Progenitor cell of endocrine pancreas (in vitro differentiated cells): ENCODE data around the gene KCNJ6. TPM values are rescaled to one million over a fixed set of nuclear protein-coding genes. Genes with fewer than 3 reads are reported as not detected.

ENCODE experiments used
- DNase-seq: peaks from one replicate; pipeline ENCODE4 v3.0.0; 2021; ENCODE audit warnings: low spot score; ENCODE audit not compliant: unreplicated experiment
- H3K27ac Mint-ChIP-seq: 2 replicates; pipeline ENCODE4 v1.8.0; 2021; ENCODE audit warnings: mild to moderate bottlenecking, moderate library complexity, mixed read lengths
- H3K27me3 Mint-ChIP-seq: 2 replicates; pipeline ENCODE4 v1.8.0; 2021; ENCODE audit warnings: mixed read lengths
- H3K36me3 Mint-ChIP-seq: 2 replicates; pipeline ENCODE4 v1.8.0; 2022; ENCODE audit warnings: mixed read lengths; ENCODE audit not compliant: insufficient read depth
- H3K4me1 Mint-ChIP-seq: 2 replicates; pipeline ENCODE4 v1.8.0; 2021; ENCODE audit warnings: low read depth, mixed read lengths
- H3K4me3 Mint-ChIP-seq: 2 replicates; pipeline ENCODE4 v1.8.0; 2021; ENCODE audit warnings: low read depth, mild to moderate bottlenecking, moderate library complexity, mixed read lengths
- H3K9me3 Mint-ChIP-seq: 2 replicates; pipeline ENCODE4 v1.8.0; 2021; ENCODE audit warnings: low read depth, mixed read lengths
- total RNA-seq: library from RNA; stranded (reverse); gene quantifications from 2 replicates; pipeline ENCODE4 v1.2.1, GENCODE V29; 2021
- TF ChIP-seq, protein P1 (sequence below): fragments of 200-600 bp; sonication (generic); IDR thresholded peaks from one replicate; pipeline ENCODE4 v1.5.0; 2021; ENCODE audit warnings: antibody characterized with exemption, mild to moderate bottlenecking; ENCODE audit not compliant: unreplicated experiment

KCNJ6 gene
- total RNA-seq, 1 donor from 2014 or later: 3.3 TPM

DNA sequence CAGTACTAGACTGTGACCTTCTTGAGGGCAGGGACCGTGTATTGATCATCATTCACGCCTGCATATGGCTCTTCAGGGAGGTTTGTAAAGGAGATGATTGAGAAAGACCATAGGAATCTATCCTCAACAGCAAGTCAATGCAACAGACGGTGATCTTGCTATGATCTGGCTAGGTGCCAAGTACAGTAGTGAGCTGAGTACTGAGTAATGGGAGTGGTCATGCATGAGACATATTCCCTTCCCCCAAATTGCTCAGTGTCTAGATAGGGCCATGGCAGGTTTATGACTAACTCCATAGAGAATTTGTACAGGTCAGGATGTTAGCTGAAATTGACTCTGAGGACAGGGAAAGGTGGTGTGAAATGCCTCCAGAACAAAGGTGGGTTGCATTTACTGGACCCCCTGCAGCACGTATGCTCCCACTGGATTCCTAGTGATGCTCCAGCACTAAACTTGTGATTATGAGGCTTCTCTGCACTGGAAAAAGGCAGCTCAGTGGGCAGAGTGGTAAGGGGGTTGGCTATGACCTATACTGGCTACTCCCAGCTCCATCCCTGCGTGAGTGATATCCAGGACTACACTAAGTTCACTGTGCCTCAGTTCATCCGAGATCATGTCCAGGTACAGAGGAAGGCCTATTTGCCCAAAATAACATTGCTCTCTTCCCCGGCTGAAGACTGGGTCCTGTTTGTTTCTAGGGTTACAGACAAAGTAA is 37.2 kb downstream of the KCNJ6 start:
- Mint-ChIP-seq H3K27me3 (no peaks in the 10 kb centered on the region), H3K27ac (no peak overlapping the region), H3K4me3 (no peak overlapping the region), H3K9me3 (no peaks in the 10 kb centered on the region), H3K36me3 (no peaks in the 10 kb centered on the region), H3K4me1 (peaks cover 5% of the 10 kb centered on the region)
- TF ChIP-seq, protein P1, sequence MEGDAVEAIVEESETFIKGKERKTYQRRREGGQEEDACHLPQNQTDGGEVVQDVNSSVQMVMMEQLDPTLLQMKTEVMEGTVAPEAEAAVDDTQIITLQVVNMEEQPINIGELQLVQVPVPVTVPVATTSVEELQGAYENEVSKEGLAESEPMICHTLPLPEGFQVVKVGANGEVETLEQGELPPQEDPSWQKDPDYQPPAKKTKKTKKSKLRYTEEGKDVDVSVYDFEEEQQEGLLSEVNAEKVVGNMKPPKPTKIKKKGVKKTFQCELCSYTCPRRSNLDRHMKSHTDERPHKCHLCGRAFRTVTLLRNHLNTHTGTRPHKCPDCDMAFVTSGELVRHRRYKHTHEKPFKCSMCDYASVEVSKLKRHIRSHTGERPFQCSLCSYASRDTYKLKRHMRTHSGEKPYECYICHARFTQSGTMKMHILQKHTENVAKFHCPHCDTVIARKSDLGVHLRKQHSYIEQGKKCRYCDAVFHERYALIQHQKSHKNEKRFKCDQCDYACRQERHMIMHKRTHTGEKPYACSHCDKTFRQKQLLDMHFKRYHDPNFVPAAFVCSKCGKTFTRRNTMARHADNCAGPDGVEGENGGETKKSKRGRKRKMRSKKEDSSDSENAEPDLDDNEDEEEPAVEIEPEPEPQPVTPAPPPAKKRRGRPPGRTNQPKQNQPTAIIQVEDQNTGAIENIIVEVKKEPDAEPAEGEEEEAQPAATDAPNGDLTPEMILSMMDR: no peak
- no peak for DNase-seq

DNA sequence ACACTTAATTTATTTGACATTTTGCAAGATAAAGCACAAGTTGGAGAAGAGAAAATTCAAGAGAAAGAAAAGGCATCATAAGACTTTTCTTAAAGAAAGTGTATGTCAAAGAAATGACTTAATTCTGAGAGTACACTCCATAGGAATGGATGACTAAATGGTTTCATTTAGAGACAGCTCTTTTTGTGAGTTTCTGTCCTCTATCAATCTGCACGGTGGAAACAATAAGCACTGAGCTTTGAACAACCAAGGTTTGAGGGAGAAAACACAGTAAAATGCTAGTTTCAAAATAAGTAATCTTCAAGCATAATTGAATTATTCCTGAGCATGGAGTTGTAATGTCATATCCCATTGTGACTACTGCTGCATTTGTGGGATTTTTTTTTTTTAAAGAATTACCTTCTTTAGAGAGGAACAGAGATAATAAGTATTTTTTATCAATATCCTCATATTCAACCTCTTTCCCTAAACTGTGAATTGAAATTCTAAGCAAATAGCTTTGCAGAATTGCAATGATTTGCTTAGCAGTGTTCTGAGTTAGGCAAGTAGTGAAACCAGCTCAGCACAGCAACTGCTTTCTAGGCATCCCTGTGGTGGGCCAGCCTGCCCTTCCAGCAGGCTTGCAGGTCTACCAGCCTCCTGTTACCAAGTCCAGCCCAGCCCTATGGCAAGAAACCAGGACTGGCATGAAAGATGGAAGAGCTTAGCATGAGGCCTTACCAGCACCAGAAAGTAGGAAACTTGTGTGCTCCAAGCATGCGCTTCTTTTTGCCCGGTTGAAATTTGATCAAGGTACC is 38.2 kb downstream of the KCNJ6 start:
- no peak overlapping the region for H3K4me3 Mint-ChIP-seq
- no peak overlapping the region for H3K27ac Mint-ChIP-seq
- H3K27me3 Mint-ChIP-seq: no peaks in the 10 kb centered on the region
- DNase-seq: no peak
- H3K36me3 Mint-ChIP-seq: no peaks in the 10 kb centered on the region
- TF ChIP-seq, protein P1: no peak
- no peaks in the 10 kb centered on the region for H3K9me3 Mint-ChIP-seq
- peaks cover 5% of the 10 kb centered on the region for H3K4me1 Mint-ChIP-seq

DNA sequence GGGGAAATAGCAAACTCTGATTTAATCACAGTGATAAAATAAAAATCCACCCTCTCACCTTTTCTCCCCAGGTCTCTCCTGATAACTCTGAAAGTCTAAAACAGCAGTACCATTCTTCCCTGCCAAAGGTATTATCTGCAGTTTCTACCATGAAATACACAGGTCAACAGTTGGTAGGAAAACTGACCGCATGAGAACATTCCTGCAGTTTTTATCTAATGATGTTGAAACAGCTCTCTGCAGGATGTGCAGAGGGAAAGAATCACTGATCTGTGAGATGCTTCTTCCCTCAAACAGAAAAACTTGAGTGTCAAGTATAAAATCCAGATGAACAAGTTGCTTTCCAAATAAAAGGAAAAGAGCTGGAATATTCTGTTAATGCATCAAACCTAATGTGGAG is 39.1 kb downstream of the KCNJ6 start:
- TF ChIP-seq, protein P1: no peak
- no peaks in the 10 kb centered on the region for H3K9me3 Mint-ChIP-seq
- no peak for DNase-seq
- no peak overlapping the region for H3K27ac Mint-ChIP-seq
- no peaks in the 10 kb centered on the region for H3K36me3 Mint-ChIP-seq
- H3K27me3 Mint-ChIP-seq: no peaks in the 10 kb centered on the region
- no peak overlapping the region for H3K4me3 Mint-ChIP-seq
- H3K4me1 Mint-ChIP-seq: peaks cover 5% of the 10 kb centered on the region

- Mint-ChIP-seq H3K4me1 (peaks cover 3% of the 10 kb centered on the region), H3K9me3 (no peaks in the 10 kb centered on the region), H3K27ac (no peak overlapping the region), H3K4me3 (no peak overlapping the region), H3K36me3 (no peaks in the 10 kb centered on the region), H3K27me3 (no peaks in the 10 kb centered on the region)
- TF ChIP-seq, protein P1: no peak
- DNase-seq: no peak
These were observed 39.7 kb downstream of the KCNJ6 start for GRCh38 chr21:37876561-37876960.

DNA sequence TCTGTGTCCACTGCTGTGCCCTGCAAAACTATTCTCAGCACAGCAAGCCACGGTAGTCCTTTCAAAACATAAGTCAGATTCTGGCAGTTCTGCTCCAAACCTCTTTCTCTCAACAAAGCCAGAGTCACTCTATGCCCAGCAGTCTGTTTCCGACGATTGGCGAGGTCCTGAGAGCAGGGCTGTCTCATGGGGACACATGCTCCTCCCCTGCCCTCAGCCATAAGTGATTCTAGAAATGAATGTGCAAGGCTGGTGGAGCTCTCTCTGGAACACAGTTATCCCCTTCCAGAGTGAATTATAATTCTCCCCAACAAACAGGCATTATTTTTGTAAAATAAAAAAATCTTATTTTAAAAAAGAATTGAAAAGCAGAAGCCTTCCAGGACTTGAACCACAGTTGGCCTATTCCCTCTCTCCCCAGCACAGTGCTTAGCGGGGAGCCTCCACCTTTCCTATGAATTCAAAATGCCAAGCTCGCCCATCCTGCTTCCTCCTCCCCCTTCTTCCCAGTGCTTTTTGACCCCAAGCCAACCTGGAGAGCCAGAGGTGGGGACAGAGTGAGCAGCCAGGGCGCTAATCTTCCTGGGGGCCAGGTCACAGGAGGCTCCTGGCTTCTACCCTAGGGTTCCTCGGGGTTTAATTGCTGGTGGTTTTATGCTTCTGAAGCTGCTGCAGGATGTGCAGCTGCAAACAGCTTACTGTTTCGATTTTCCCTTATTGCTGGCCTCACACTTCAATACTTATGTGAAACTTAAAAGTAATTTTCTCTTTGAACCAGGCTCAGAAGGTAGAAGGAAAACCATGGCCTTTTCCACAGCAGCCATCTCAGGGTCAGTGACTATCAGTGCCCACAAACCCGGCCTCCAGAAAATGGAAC is 41.1 kb downstream of the KCNJ6 start:
- no peak for DNase-seq
- H3K4me3 Mint-ChIP-seq: no peak overlapping the region
- no peaks in the 10 kb centered on the region for H3K27me3 Mint-ChIP-seq
- H3K9me3 Mint-ChIP-seq: no peaks in the 10 kb centered on the region
- H3K36me3 Mint-ChIP-seq: no peaks in the 10 kb centered on the region
- H3K4me1 Mint-ChIP-seq: no peaks in the 10 kb centered on the region
- TF ChIP-seq, protein P1: no peak
- no peak overlapping the region for H3K27ac Mint-ChIP-seq
